ENCODE measurements around the gene ELMOD3.

- TF ChIP-seq CTCF (IDR thresholded peaks at IDR 0.05 in 4 of 5, conservative IDR thresholded peaks at IDR 0.05 in 1 of 5) (no peak), POLR2A (IDR thresholded peaks at IDR 0.05) (no peak)
Measured at GRCh38 chr2:85309699-85310321, 44.8 kb upstream of the ELMOD3 start.
